ENCODE data around the gene ABHD5.

Gene ABHD5

GRCh38 chr3:43760938-43761337 lies 70.2 kb downstream of the ABHD5 start:
- no peak for TF ChIP-seq TEAD4 (IDR thresholded peaks at IDR 0.05)
- TF ChIP-seq EP300 (IDR thresholded peaks at IDR 0.05; ENCODE audit: borderline replicate concordance), result no peak
- TF ChIP-seq CEBPB (IDR thresholded peaks at IDR 0.05), result no peak
- no peak for TF ChIP-seq YY1 (IDR thresholded peaks at IDR 0.05; ENCODE audit: low read depth)
- TF ChIP-seq ZBTB7A (IDR thresholded peaks at IDR 0.05; ENCODE audit: low read depth), result no peak
- TF ChIP-seq USF1 (IDR thresholded peaks at IDR 0.05), result no peak
- TF ChIP-seq NFIC (IDR thresholded peaks at IDR 0.05), result no peak
- no peak for TF ChIP-seq TAF1 (IDR thresholded peaks at IDR 0.05; ENCODE audit: low read depth)
- no peak for TF ChIP-seq MAX (IDR thresholded peaks at IDR 0.05)
- TF ChIP-seq TCF12 (IDR thresholded peaks at IDR 0.05; ENCODE audit: low read depth), result no peak
- no peak for TF ChIP-seq EGR1 (IDR thresholded peaks at IDR 0.05)
- TF ChIP-seq REST (IDR thresholded peaks at IDR 0.05; ENCODE audit: low read depth), result no peak
- TF ChIP-seq FOXM1 (IDR thresholded peaks at IDR 0.05; ENCODE audit: borderline replicate concordance, low read depth), result no peak
- no peak for TF ChIP-seq RAD21 (IDR thresholded peaks at IDR 0.05; ENCODE audit: low read depth)

GRCh38 chr3:43762451-43762850 lies 71.7 kb downstream of the ABHD5 start:
- no peak for TF ChIP-seq REST (IDR thresholded peaks at IDR 0.05; ENCODE audit: low read depth)
- TF ChIP-seq RAD21 (IDR thresholded peaks at IDR 0.05; ENCODE audit: low read depth), result no peak
- no peak for TF ChIP-seq USF1 (IDR thresholded peaks at IDR 0.05)
- no peak for TF ChIP-seq FOXM1 (IDR thresholded peaks at IDR 0.05; ENCODE audit: borderline replicate concordance, low read depth)
- TF ChIP-seq TEAD4 (IDR thresholded peaks at IDR 0.05), result no peak
- no peak for TF ChIP-seq TCF12 (IDR thresholded peaks at IDR 0.05; ENCODE audit: low read depth)
- no peak for TF ChIP-seq MAX (IDR thresholded peaks at IDR 0.05)
- TF ChIP-seq TAF1 (IDR thresholded peaks at IDR 0.05; ENCODE audit: low read depth), result no peak
- TF ChIP-seq ZBTB7A (IDR thresholded peaks at IDR 0.05; ENCODE audit: low read depth), result no peak

- no peak for TF ChIP-seq TCF12 (IDR thresholded peaks at IDR 0.05; ENCODE audit: low read depth)
- TF ChIP-seq NFIC (IDR thresholded peaks at IDR 0.05), result peak; percentile 52
These were observed 73.3 kb downstream of the ABHD5 start for GRCh38 chr3:43764056-43764455.

- TF ChIP-seq TAF1 (IDR thresholded peaks at IDR 0.05; ENCODE audit: low read depth) (no peak), REST (IDR thresholded peaks at IDR 0.05; ENCODE audit: low read depth) (no peak), RAD21 (IDR thresholded peaks at IDR 0.05; ENCODE audit: low read depth) (no peak), MAX (IDR thresholded peaks at IDR 0.05) (no peak), CEBPB (IDR thresholded peaks at IDR 0.05) (no peak), EP300 (IDR thresholded peaks at IDR 0.05; ENCODE audit: borderline replicate concordance) (no peak)
These were observed 73.7 kb downstream of the ABHD5 start for GRCh38 chr3:43764471-43764870.

GRCh38 chr3:43765521-43765971 lies 74.8 kb downstream of the ABHD5 start:
- peak; percentile 23; the same call in 1 of the 2 replicates for TF ChIP-seq EP300 (IDR thresholded peaks at IDR 0.05; ENCODE audit: borderline replicate concordance)
- TF ChIP-seq EGR1 (IDR thresholded peaks at IDR 0.05), result no peak
- TF ChIP-seq CEBPB (IDR thresholded peaks at IDR 0.05), result peak; percentile 97
- TF ChIP-seq NFIC (IDR thresholded peaks at IDR 0.05), result peak; percentile 61
- TF ChIP-seq MAX (IDR thresholded peaks at IDR 0.05), result 0 out of 2 replicates have a peak, but pooled peaks have one; percentile 14
- peak; percentile 56; the same call in 1 of the 2 replicates for TF ChIP-seq TCF12 (IDR thresholded peaks at IDR 0.05; ENCODE audit: low read depth)
- TF ChIP-seq TEAD4 (IDR thresholded peaks at IDR 0.05), result no peak
- no peak for TF ChIP-seq CREB1 (IDR thresholded peaks at IDR 0.05; ENCODE audit: low read depth)
- 0 out of 2 replicates have a peak, but pooled peaks have one; percentile 5 for TF ChIP-seq RAD21 (IDR thresholded peaks at IDR 0.05; ENCODE audit: low read depth)
- TF ChIP-seq FOXM1 (IDR thresholded peaks at IDR 0.05; ENCODE audit: borderline replicate concordance, low read depth), result no peak
- no peak for TF ChIP-seq USF1 (IDR thresholded peaks at IDR 0.05)
- TF ChIP-seq TAF1 (IDR thresholded peaks at IDR 0.05; ENCODE audit: low read depth), result no peak
